Measurements from ENCODE around the gene IL18R1.

IL18R1 gene

GRCh38 chr2:102392096-102392495, 36.5 kb downstream of the IL18R1 start:
- no peak for DNase-seq

DNA sequence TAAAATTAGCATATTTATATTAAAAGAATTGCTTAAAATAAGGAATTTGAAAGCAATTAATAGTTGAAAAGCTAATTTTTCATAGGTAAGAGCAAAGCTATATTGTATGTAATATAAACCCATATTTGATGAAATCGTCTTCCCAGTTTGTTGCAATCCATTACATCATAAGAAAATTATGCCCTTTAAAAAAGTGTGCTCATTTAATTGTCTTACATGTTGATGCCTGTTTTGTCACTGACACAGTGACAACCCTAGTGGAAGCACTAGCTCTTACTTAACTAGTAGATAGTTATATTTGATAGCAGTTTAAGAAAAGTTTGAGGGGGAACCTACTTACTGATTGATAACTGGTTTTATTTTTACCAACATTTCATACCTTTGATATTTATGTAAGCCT, 37.3 kb downstream of the IL18R1 start:
- no peak for DNase-seq

GRCh38 chr2:102396012-102396411, 40.4 kb downstream of the IL18R1 start:
- DNase-seq, result no peak

DNA sequence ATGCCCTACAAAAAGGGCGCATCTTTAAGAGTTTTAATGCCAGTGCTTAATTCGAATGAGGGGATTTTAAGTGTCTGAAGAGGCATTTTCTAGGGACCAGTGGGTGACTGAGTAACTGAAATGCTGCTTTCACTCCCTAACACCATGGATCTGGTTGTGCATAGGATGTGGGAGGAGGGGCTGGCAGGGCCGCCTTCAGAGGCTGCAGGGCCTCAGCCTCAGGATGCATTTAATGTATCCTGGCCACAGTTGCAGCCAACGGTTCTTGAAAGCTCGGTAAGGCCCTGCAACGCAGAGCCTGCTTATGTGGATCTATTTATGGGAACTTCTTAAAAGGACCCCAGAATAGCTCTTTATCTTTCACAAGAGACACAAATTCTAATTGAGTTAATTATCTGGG, 41.6 kb downstream of the IL18R1 start:
- no peak for DNase-seq

DNA sequence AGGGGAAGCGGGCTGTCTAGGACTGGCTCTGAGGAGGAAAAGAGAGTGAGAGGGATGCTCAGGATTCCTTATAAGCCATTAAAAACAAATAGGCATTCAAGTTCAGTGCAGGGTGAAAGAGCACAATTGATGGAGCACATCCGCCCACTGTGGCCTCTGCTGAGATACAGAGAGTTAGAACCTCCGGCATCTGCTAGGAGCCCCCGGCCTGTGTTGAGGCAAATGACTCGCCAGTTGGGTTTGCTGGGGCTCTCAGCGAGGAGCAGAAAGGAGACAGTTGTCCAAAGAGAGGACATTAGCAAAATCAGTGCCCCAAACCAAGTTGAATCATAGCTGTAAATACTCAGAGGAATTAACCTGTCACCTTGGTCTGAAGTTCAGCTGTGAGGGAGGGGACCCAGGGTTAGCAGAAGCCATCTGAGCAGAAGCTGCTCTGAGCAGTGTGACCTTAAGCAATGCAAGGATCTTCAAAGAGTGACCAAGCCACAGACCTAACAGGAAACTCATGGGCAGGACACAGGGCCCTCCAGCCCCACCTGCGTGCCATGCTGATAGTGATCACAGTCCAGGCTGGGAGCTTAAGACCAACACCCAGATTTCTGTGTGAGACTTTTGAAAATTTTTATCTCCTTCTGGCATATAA, 44.0 kb downstream of the IL18R1 start:
- no peak for DNase-seq

DNA sequence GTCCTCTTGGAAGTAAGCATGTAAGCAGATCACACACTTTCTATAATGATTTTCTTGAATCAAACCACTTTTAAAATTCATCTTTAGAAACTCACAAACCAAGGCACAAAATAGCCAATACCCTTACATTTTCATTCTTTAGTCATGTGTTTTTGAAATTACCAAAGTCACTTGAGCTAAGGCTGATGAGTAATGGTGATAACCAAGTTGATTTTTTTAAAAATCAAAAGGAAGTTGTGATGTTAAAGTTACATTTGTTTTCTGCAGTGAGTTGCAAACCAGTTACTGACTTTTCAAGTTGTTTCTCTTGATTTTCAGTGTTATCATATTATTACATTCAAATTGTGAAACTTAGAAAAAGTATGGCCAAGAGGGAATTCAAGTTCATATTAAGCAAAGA, 45.9 kb downstream of the IL18R1 start:
- no peak for DNase-seq

GRCh38 chr2:102401865-102402264, 46.3 kb downstream of the IL18R1 start:
- DNase-seq, result no peak

GRCh38 chr2:102410952-102411351, 55.4 kb downstream of the IL18R1 start:
- DNase-seq, result no peak

- no peak for DNase-seq
Measured at GRCh38 chr2:102412199-102412598, 56.6 kb downstream of the IL18R1 start.

- no peak for DNase-seq
Measured at GRCh38 chr2:102417946-102418345, 62.4 kb downstream of the IL18R1 start.

- DNase-seq, result no peak
Measured at GRCh38 chr2:102418421-102418961, 62.9 kb downstream of the IL18R1 start.

DNA sequence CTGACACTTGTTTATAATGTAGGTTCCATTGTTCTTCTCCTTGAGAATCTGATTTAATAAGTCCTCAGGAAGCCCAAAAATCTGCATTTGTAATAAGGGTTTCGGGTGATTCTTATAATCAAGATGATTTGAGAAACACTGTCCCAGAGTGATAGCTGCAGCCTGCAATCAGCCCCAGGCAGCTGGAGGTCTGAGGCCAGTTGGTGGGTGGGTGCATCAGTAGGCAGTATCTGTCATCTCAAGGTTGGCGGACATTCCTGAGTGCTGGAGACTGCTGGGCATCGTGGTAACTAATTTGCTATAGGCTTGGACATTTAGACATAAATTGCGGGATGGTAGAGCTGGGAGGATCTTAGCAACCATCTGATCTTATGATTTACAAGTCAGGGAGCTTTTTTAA, 64.7 kb downstream of the IL18R1 start:
- no peak for DNase-seq

DNA sequence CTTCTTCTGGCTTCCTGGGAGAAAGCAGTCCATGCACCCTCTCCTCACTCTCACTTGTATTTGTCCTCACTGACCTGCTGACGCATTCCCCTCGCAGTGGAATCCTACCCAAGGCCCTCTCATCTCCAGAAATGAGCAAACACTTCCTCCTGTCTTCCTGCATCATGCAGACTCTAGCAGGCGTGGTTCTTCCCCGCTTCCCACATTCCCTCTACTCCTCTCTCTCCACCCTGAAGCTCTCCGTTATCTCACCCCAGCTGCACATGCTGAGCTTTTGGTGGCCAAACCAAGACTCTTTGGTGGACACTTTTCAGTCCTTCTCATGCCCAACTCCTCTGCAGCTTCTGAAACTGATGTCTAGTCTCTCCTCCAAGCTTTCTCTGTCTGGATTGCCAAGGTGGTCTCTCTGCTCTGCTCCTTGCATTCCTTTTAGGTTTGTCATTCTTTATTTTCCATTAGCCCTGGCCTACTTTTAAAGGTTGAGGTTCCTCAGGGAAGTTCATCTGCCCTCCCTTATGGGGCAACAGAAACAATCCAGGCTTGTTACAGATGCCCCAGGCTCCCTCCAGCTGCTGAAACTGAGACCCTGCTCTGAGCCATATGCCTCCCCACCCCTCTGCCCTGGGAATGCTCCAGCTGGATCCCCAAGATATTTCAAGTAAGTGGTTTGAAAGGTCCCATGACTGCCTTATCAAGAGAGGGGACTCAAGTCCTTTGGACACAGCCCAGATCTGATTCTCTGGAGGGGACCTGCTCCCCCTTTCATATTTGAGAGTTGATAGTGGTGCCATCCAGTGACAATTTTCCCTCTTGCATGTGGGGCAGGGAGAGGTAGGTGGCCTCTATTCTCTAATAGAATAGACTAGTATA, 66.5 kb downstream of the IL18R1 start:
- DNase-seq, result no peak

DNA sequence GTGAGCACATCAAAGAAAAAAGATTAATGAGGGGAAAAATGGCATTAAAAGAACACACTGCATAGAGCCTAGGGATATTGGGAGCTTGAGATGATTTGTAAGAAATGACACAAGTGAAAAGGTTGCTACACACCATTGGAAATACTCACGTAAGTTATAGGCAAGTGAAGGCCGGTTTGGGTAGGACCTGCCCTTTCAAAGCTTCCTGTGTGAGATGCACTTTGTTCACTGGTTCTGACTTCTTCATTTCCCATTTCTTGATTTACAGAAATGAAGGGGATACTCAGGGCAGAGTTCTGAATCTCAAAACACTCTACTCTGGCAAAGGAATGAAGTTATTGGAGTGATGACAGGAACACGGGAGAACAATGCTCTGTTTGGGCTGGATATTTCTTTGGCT, 67.3 kb downstream of the IL18R1 start, which contains the start of gene IL18RAP:
TSS of gene IL18RAP (plus strand) at position 251 of the 400 bp plus-strand sequence. CDS start at position 369, 118 bp downstream.
- DNase-seq, result no peak

DNA sequence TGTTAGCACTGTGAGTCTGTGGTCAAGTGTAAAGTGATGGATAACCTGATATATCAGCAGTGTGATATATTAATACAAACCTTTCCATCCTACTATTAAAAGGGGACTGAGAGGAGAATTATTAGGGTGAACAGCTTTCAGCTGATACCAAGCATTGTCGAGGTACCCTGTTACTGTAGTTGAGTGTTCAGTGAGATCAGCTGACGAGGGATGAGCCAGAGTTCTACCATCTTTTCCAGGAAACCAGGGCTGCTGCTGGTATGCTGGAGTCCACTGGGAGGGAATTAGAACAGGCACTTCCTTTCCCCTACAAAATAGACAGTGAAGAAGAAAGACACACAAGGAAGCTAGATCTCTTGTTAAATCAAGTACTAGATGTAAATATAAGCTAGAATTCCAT, 67.8 kb downstream of the IL18R1 start:
- no peak for DNase-seq

DNA sequence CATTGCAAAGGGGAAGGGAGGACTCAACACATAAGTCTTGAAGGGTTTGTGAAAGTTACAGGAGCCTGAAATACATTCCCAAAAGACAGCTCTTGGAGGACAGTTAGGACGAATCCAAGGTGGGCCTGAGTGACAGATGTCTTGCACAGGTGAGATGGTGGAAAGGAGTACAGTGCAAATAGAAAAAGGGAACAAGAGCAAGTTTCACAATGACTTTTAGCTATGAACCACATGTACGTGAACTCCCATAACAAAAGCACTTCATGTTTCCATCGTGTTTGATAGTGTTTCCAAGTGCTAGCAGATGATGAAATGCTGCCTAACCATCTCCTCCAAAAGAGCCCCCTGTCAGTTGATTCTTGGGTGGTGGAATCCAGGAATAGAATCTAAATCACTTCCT, 69.2 kb downstream of the IL18R1 start:
- DNase-seq, result no peak

- DNase-seq, result no peak
Measured at GRCh38 chr2:102425441-102426132, 70.0 kb downstream of the IL18R1 start.

DNA sequence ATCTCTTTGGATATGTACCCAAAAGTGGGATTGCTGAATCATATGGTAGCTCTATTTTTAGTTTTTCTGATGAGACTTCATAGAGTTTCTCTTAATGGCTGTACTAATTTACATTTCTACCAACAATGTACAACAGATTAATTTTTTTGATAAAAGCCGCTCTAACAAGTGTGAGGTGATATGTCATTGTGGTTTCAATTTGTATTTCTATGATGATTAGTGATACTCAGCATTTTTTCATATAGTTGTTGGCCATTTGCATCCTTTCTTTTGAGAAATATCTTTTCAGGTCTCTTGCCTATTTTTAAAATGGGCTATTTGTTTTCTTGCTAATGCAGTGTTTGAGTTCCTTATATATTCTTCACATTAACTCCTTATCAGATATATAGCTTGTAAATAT, 71.7 kb downstream of the IL18R1 start:
- DNase-seq, result no peak

DNA sequence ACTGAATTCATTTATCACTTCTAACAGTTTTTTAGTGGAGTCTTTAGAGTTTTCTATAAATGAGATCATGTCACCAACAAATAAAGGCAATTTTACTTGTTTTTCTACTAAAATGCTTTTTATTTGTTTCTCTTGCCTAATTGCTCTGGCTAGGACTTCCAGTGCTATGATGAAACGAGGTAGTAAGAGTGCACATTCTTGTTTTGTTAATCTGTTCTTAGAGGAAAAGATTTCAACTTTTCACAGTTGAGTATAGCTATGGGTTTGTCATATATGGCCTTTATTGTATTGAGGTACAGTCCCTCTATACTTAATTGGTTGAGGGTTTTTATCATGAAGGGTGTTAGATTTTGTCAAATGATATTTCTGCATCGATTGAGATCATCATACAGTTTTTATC, 73.0 kb downstream of the IL18R1 start:
- DNase-seq, result no peak

GRCh38 chr2:102432386-102432785, 76.8 kb downstream of the IL18R1 start:
- DNase-seq, result no peak

GRCh38 chr2:102433973-102434654, 78.5 kb downstream of the IL18R1 start:
- no peak for DNase-seq

DNA sequence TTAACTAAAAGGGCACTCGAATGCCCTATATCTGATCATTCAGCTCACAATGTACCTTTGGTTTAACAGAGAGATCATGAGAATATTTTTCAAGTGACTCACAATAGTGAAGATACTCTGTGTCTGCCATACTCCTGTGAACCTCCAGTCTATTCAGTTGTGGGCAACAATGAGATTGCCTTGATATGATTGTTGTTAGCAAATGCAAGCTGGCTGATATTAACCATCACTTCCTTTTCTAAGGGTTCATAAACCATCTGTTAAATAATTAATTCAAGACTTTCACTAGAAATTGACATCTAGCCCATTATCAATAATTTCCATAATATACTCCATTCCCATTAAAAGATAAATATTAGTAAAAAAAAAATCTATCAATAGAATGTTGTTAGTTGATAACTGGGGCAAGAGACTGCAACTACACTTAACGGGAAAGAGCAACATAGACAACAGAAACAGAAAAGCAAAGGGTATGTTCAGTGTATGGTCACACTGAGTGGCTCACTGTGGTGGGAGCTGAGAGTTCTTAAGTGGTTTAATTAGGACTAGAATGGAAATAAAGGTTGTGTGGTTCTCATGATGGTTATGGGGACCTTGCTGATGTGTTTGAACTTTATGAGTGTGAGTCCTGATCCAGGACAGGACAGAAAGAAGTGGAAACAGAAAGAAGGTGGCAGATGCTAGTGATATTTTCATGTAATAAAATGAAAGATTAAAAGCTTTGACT, 79.2 kb downstream of the IL18R1 start:
- no peak for DNase-seq
